ENCODE data around the gene OPA1. TPM values are rescaled to one million over a fixed set of nuclear protein-coding genes. Genes with fewer than 3 reads are reported as not detected.

The OPA1 gene
- total RNA-seq, 1 experiment from 2014 or later: 62.5 TPM

DNA sequence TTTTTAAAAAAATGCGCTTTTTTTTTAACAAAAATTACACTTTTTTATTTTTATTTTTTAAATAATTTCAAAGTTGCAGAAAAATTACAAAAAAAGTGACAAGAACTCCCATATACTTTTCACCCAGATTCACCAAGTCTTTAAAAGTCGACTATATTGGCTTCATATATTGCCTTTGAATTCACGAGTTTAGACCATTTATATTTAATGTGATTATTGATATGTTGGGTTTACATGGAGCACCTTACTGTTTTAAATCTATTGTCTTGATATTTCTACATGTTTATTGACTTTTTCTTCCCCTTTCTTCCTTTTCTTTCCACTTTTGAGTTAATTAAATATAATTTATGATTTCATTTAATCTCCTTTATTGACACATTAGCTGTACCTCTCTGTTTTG, 127.2 kb downstream of the OPA1 start:
- Mint-ChIP-seq H3K27me3 (ENCODE audit: insufficient read depth, unreplicated experiment) (no peaks in the 10 kb centered on the region), H3K36me3 (ENCODE audit: insufficient read depth, unreplicated experiment) (no peaks in the 10 kb centered on the region), H3K4me3 (ENCODE audit: unreplicated experiment) (no peak overlapping the region), H3K9me3 (ENCODE audit: unreplicated experiment) (peaks cover 13% of the 10 kb centered on the region), H3K27ac (ENCODE audit: low read depth, unreplicated experiment) (no peak overlapping the region), H3K4me1 (ENCODE audit: insufficient read depth, unreplicated experiment) (no peaks in the 10 kb centered on the region)
- DNase-seq (ENCODE audit: unreplicated experiment): no peak
- POLR2A ChIA-PET: no interaction called here
- CTCF ChIA-PET: no interaction called here
- no TSS peak for BruUV-seq (replicated peaks)
- TF ChIP-seq, protein P1, sequence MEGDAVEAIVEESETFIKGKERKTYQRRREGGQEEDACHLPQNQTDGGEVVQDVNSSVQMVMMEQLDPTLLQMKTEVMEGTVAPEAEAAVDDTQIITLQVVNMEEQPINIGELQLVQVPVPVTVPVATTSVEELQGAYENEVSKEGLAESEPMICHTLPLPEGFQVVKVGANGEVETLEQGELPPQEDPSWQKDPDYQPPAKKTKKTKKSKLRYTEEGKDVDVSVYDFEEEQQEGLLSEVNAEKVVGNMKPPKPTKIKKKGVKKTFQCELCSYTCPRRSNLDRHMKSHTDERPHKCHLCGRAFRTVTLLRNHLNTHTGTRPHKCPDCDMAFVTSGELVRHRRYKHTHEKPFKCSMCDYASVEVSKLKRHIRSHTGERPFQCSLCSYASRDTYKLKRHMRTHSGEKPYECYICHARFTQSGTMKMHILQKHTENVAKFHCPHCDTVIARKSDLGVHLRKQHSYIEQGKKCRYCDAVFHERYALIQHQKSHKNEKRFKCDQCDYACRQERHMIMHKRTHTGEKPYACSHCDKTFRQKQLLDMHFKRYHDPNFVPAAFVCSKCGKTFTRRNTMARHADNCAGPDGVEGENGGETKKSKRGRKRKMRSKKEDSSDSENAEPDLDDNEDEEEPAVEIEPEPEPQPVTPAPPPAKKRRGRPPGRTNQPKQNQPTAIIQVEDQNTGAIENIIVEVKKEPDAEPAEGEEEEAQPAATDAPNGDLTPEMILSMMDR (IDR thresholded peaks at IDR 0.05; ENCODE audit: unreplicated experiment): no peak
- intact Hi-C loops (cut with micrococcal nuclease): no loop called here

GRCh38 chr3:193722566-193722965, 129.6 kb downstream of the OPA1 start:
- no TSS peak for BruUV-seq (replicated peaks)
- intact Hi-C loops (cut with micrococcal nuclease): no loop called here

GRCh38 chr3:193727089-193727488, 134.1 kb downstream of the OPA1 start:
- Mint-ChIP-seq H3K9me3 (ENCODE audit: unreplicated experiment) (no peaks in the 10 kb centered on the region), H3K36me3 (ENCODE audit: insufficient read depth, unreplicated experiment) (no peaks in the 10 kb centered on the region), H3K27me3 (ENCODE audit: insufficient read depth, unreplicated experiment) (no peaks in the 10 kb centered on the region), H3K4me3 (ENCODE audit: unreplicated experiment) (no peak overlapping the region), H3K27ac (ENCODE audit: low read depth, unreplicated experiment) (no peak overlapping the region), H3K4me1 (ENCODE audit: insufficient read depth, unreplicated experiment) (no peaks in the 10 kb centered on the region)
- intact Hi-C loops (cut with micrococcal nuclease): no loop called here
- CTCF ChIA-PET: interaction anchor here (0.9 kb wide), 1 partner anchor 11 kb away, joined by 3 read pairs; no protein-coding TSS in a partner anchor
- POLR2A ChIA-PET: no interaction called here
- TF ChIP-seq, protein P1 (IDR thresholded peaks at IDR 0.05; ENCODE audit: unreplicated experiment): no peak
- BruUV-seq (replicated peaks): no TSS peak
- DNase-seq (ENCODE audit: unreplicated experiment): no peak

More at GRCh38 chr3:193722566-193722965, 129.6 kb downstream of the OPA1 start:
- no peaks in the 10 kb centered on the region for H3K27me3 Mint-ChIP-seq (ENCODE audit: insufficient read depth, unreplicated experiment)
- TF ChIP-seq, protein P1 (IDR thresholded peaks at IDR 0.05; ENCODE audit: unreplicated experiment): no peak
- ChIA-PET CTCF (no interaction called here), POLR2A (interaction anchor here (1.3 kb wide), 1 partner anchor 14 kb away, joined by 6 read pairs; no protein-coding TSS in a partner anchor)
- H3K36me3 Mint-ChIP-seq (ENCODE audit: insufficient read depth, unreplicated experiment): no peaks in the 10 kb centered on the region
- H3K27ac Mint-ChIP-seq (ENCODE audit: low read depth, unreplicated experiment): no peak overlapping the region
- peaks cover 8% of the 10 kb centered on the region for H3K9me3 Mint-ChIP-seq (ENCODE audit: unreplicated experiment)
- no peaks in the 10 kb centered on the region for H3K4me1 Mint-ChIP-seq (ENCODE audit: insufficient read depth, unreplicated experiment)
- H3K4me3 Mint-ChIP-seq (ENCODE audit: unreplicated experiment): no peak overlapping the region
- DNase-seq (ENCODE audit: unreplicated experiment): no peak

- no TSS peak for BruUV-seq (replicated peaks)
- no peaks in the 10 kb centered on the region for H3K9me3 Mint-ChIP-seq (ENCODE audit: unreplicated experiment)
- no peaks in the 10 kb centered on the region for H3K27me3 Mint-ChIP-seq (ENCODE audit: insufficient read depth, unreplicated experiment)
- ChIA-PET POLR2A (no interaction called here), CTCF (no interaction called here)
- no peak overlapping the region for H3K27ac Mint-ChIP-seq (ENCODE audit: low read depth, unreplicated experiment)
- TF ChIP-seq, protein P1 (IDR thresholded peaks at IDR 0.05; ENCODE audit: unreplicated experiment): no peak
- no peak overlapping the region for H3K4me3 Mint-ChIP-seq (ENCODE audit: unreplicated experiment)
- no peak for DNase-seq (ENCODE audit: unreplicated experiment)
- no peaks in the 10 kb centered on the region for H3K36me3 Mint-ChIP-seq (ENCODE audit: insufficient read depth, unreplicated experiment)
- intact Hi-C loops (cut with micrococcal nuclease): no loop called here
- no peaks in the 10 kb centered on the region for H3K4me1 Mint-ChIP-seq (ENCODE audit: insufficient read depth, unreplicated experiment)
These were observed 135.6 kb downstream of the OPA1 start for GRCh38 chr3:193728429-193729087.

Measured in MCF 10A (cell line).